GDM1 (cell line): ENCODE measurements around the gene RNF212.

Experiments
- DNase-seq: peaks from one replicate; lab custom pipeline; 2025; lab: John Stamatoyannopoulos, UW

Gene RNF212

GRCh38 chr4:1036095-1036494, 77.3 kb downstream of the RNF212 start:
- no peak for DNase-seq

GRCh38 chr4:1035510-1035909, 77.9 kb downstream of the RNF212 start:
- no peak for DNase-seq

- DNase-seq: no peak
Measured at GRCh38 chr4:1033840-1034551, 79.4 kb downstream of the RNF212 start.

GRCh38 chr4:1032861-1033260, 80.5 kb downstream of the RNF212 start:
- no peak for DNase-seq

- no peak for DNase-seq
Measured at GRCh38 chr4:1031956-1032795, 81.2 kb downstream of the RNF212 start.

- no peak for DNase-seq
Measured at GRCh38 chr4:1031346-1031745, 82.0 kb downstream of the RNF212 start.

GRCh38 chr4:1030559-1030958, 82.8 kb downstream of the RNF212 start:
- no peak for DNase-seq

- DNase-seq: no peak
Measured at GRCh38 chr4:1030031-1030430, 83.3 kb downstream of the RNF212 start.

- DNase-seq: no peak
Measured at GRCh38 chr4:1029529-1029928, 83.8 kb downstream of the RNF212 start.

- DNase-seq: no peak
Measured at GRCh38 chr4:1028574-1029220, 84.7 kb downstream of the RNF212 start.

- DNase-seq: no peak
Measured at GRCh38 chr4:1027915-1028238, 85.5 kb downstream of the RNF212 start.

GRCh38 chr4:1027219-1027914, 86.0 kb downstream of the RNF212 start:
- DNase-seq: no peak

GRCh38 chr4:1026115-1026514, 87.2 kb downstream of the RNF212 start:
- no peak for DNase-seq

- DNase-seq: no peak
Measured at GRCh38 chr4:1024882-1025545, 88.3 kb downstream of the RNF212 start.

- DNase-seq: no peak
Measured at GRCh38 chr4:1023895-1024740, 89.2 kb downstream of the RNF212 start.

GRCh38 chr4:1023075-1023640, 90.2 kb downstream of the RNF212 start:
- no peak for DNase-seq

GRCh38 chr4:1022739-1023066, 90.7 kb downstream of the RNF212 start:
- no peak for DNase-seq

GRCh38 chr4:1022051-1022738, 91.2 kb downstream of the RNF212 start:
- no peak for DNase-seq
